Colon (tissue), 2 donors: ENCODE data around the gene CEP57L1.
"Not testable (repeated sequence)": the region's sequence is repeated elsewhere in the genome, so short reads cannot be mapped to it uniquely, and the experiment has no call there.

Experiments used
- FAIRE-seq: peaks from 2 replicates; lab custom pipeline; 2012; peaks lifted over from hg19 to GRCh38; lab: Jason Lieb, UNC
- donor health status: control.
- donor health status: control.

CEP57L1 gene

GRCh38 chr6:109105681-109106080 is 10.4 kb downstream of the CEP57L1 start:
- FAIRE-seq: no peak

- FAIRE-seq: not testable (repeated sequence)
Observed at GRCh38 chr6:109109663-109110062, 14.4 kb downstream of the CEP57L1 start.

- FAIRE-seq: not testable (repeated sequence)
Observed at GRCh38 chr6:109112663-109113062, 17.4 kb downstream of the CEP57L1 start.

DNA sequence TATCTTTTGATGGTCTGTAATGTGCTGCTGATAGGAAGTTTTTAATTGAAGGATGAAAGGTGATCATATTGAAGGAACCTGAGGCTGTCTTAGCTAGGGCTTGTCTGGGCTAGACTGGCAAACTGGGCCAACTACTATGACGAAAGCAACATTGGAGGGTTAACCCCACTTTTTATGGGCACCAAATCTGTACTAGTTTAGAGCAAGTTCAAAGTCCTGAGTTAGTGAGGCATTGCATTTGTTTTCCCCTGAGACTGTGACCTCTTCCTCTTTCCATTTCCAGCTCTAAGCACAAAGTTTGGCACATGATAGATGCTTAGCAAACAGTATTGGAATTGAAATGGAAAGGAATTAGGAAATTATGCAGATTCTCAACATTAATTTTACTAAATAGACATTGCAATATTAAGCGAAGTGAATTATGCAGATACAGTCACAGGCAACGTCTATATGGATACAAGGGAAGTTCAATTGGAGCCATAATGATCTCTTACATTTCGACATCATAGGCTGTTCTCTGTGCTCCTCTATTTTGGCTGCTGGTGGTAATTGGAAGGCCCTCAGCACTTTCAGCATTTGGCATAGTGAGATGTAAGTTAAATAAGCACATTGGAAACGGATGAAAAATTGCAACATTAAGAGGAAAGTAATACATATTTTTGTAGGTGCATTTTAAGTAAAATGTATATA is 22.2 kb downstream of the CEP57L1 start:
- FAIRE-seq: peak; percentile 87

DNA sequence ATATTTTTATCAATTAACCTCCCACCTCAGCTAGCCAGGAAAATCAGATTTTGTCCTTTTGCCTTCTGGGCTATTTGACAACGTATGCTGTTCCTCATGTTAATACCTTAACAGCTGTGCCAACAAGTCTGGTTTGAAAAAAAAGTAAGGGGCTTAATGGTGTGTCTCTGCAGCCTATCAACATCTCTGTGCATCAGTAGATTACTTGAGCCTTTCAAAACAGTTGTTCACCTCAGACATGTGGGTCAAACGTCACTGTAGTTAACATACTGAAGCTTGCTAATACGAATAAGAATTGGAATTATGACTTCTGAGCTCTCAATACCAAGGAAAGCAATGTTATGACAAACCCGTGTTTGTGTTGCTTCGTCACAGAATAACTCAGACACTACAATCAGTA is 23.0 kb downstream of the CEP57L1 start:
- FAIRE-seq: no peak

DNA sequence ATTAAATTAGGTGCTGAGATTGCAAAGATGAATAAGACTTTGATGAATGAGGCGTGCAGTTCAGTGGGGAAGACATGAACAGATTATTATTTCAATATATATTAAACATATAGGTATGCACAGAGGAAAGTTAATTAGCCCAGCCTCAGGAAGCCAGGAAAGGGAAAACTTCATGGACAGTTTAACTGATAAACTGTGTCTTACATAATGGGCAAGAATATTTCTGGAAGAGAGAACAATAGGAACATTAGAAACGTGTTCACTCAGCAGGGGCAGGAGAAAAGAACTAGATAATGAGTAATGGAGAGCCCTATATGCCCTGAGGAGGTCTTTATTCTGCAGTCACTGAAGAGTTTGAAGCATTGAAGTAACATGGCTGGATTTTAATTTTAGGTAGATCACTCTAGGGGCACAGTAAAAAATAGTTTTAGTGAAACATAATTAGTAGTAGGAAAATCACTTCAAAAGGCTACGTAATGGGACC is 23.6 kb downstream of the CEP57L1 start:
- no peak for FAIRE-seq

DNA sequence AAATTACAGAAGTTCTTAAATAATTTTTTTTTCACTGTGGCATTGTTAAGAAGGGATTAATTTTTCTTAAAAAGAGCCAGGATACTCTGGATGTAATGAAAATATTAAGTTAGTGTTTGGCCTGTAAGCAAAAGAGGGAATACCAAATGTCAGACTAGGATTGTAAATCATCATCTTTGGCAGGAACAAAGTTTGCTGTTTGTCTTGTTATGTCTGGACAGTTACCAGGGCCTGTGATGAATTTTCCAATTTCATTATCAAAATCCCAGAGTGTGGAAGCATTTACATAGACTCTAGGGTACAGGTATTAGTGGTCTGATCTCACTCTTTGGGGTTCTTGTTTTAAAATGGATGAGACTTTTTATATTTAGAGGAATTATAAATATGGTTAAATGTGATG is 26.1 kb downstream of the CEP57L1 start:
- FAIRE-seq: no peak

DNA sequence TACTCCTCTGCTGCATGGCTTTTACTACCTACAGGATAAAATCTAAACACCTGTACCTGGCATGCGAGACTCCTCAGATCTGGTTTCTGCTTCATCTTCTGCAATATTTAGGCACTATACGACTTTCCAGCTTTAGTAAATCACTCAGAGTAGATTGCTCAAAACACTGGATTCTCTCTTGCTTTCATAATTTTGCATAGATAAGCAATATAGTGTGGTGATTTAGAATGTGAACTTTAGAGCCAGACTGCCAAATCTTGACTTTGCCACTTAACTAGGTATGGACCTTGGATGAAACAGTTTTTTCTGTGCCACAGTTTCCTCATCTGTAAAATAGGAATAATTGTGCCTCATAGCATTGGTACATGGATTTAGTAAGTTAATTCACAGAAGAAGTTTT is 28.9 kb downstream of the CEP57L1 start:
- no peak for FAIRE-seq

DNA sequence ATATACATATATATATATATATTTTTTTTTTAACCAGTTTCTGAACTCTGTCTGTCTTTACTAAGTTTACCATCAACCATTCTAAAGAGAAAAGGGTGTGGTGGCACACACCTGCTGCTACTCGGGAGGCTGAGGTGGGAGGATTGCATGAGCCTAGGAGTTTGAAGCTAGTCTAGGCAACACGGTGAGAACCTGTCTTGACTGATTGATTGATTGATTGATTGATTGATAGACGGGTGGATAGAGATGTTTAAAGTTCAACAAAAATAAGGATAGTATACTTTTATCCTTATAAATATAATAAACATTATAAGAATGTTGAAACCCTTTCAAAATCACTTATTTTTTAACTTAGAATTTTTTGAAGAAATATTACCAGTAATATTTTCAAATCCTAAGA is 30.2 kb downstream of the CEP57L1 start:
- peak; percentile 43 for FAIRE-seq

DNA sequence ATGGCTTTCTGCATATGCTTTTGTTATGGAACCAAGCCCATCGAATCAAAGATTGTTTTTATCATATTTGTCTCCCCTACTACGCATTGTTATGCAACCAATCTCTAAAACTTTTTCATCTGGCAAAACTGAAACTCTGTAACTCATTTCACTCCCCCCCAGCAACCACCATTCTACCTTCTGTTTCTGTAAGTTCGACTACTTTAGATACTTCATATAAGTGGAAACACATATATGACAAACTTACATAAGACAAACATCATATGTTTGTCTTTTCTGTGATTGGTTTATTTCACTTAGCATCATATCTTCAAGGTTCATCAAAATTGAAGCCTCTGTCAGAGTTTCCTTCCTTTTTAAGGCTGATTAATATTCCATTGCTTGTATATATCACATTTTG is 34.8 kb downstream of the CEP57L1 start:
- no peak for FAIRE-seq

DNA sequence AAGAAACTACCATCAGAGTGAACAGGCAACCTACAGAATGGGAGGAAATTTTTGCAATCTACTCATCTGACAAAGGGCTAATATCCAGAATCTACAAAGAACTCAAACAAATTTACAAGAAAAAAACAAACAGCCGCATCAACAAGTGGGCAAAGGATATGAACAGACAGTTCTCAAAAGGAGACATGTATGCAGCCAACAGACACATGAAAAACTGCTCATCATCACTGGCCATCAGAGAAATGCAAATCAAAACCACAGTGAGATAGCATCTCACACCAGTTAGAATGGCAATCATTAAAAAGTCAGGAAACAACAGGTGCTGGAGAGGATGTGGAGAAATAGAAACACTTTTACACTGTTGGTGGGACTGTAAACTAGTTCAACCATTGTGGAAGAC is 40.3 kb downstream of the CEP57L1 start:
- FAIRE-seq: not testable (repeated sequence)

DNA sequence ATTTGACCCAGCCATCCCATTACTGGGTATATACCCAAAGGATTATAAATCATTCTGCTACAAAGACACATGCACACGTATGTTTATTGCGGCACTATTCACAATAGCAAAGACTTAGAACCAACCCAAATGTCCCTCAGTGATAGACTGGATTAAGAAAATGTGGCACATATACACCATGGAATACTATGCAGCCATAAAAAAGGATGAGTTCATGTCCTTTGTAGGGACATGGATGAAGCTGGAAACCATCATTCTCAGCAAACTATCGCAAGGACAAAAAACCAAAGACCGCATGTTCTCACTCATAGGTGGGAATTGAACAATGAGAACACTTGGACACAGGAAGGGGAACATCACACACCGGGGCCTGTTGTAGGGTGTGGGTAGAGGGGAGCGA is 40.7 kb downstream of the CEP57L1 start:
- not testable (repeated sequence) for FAIRE-seq

- FAIRE-seq: not testable (repeated sequence)
Observed at GRCh38 chr6:109136530-109136929, 41.2 kb downstream of the CEP57L1 start.

DNA sequence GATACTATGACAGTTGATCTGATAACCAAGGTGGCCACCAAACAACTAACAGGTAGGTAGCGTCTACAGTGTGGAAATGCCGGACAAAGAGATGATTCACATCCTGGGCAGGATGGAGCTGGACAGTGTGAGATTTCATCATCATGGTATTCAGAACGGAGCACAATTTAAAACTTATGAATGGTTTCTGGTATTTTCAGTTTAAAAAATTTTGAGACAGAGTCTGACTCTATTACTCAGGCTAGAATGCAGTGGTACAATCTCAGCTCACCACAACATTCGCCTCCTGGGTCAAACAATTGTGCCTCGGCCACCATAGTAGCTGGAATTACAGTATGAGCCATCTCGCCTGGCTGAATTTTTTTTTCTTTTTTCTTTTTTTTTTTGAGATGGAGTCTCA is 43.8 kb downstream of the CEP57L1 start:
- FAIRE-seq: no peak

DNA sequence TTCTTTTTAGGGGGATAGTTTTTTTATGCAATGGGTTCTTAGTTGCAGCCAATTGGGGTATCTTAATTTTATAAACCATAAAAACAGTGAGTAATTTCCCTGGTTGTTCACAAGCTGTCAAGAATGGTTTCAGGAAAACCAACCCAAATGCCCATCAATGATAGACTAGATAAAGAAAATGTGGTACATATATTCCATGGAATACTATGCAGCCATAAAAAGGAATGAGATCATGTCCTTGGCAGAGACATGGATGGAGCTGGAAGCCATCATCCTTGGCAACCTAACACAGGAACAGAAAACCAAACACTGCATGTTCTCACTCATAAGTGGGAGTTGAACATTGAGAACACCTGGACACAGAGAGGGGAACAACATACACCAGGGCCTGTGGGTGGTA is 46.8 kb downstream of the CEP57L1 start:
- FAIRE-seq: not testable (repeated sequence)

GRCh38 chr6:109143191-109143590 is 47.9 kb downstream of the CEP57L1 start:
- no peak for FAIRE-seq

DNA sequence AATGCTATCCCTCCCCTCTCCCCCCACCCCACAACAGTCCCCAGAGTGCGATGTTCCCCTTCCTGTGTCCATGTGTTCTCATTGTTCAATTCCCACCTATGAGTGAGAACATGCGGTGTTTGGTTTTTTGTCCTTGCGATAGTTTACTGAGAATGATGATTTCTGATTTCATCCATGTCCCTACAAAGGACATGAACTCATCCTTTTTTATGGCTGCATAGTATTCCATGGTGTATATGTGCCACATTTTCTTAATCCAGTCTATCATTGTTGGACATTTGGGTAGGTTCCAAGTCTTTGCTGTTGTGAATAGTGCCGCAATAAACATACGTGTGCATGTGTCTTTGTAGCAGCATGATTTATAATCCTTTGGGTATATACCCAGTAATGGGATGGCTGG is 52.9 kb downstream of the CEP57L1 start:
- FAIRE-seq: not testable (repeated sequence)

DNA sequence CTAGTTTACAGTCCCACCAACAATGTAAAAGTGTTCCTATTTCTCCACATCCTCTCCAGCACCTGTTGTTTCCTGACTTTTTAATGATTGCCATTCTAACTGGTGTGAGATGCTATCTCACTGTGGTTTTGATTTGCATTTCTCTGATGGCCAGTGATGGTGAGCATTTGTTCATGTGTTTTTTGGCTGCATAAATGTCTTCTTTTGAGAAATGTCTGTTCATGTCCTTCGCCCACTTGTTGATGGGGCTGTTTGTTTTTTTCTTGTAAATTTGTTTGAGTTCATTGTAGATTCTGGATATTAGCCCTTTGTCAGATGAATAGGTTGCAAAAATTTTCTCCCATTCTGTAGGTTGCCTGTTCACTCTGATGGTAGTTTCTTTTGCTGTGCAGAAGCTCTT is 53.4 kb downstream of the CEP57L1 start:
- not testable (repeated sequence) for FAIRE-seq

DNA sequence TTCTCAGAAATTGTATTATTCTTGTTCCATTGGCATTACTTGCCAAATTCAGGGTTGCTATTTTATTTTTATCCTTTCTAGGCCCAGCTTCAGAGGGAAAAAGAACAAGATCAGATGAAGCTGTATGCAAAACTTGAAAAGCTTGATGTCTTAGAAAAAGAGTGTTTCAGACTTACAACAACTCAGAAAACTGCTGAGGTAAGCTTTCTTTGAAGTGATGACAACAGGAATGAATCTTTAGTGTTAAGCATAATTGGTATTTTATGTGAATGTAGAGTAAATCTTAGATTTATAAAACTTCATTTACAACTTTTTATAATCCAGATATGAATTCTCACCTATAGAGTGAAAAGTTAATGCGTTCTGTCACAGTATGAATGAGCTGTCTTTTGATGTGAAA is 58.4 kb downstream of the CEP57L1 start:
- FAIRE-seq: no peak

DNA sequence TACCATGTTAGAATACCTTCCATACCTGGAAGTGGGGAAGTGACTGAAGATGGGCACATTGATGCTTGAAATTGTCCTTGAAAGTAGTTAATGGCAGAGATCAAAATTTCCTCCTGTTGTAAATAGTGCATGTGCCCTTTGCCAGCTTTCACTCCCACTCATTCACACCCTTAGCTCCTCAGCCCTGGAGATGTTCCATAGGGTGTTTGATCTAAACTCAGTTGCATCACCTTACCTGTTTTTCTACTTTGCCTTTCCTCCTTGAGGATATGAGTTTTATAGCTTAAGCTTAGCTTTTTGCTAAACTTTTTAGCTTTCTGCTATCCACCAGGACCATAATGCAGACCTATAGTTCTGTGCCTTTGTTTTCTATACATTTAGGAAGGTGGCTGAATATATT is 69.0 kb downstream of the CEP57L1 start:
- FAIRE-seq: no peak

DNA sequence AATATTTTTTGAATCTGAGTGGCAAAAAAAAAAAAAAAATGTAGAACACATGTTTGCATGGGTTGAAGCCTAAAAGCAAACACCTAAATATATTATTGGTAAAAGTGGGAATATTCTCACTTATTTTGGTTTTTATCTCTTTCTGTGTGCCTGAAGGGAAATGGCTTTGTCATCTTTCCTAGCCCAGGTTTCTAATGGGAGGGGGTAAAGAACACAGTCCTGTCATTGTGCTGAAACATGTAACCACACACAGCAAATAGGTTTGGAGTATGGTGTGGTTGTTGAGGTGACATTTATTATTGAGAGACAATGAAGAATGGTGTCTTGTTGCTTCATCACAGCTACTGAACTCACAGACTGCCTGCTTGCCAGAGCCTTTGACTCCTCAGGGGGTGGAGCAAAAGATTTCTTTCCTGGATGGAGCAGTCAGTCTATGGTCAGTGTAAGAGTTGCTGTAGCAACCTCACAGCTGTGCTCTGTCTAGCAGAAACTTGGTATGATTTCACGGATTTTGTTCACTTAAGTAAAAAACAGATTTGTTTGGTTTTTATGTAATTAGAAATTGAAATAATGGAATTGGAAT is 70.2 kb downstream of the CEP57L1 start:
- FAIRE-seq: no peak

- FAIRE-seq: no peak
Observed at GRCh38 chr6:109166673-109167072, 71.4 kb downstream of the CEP57L1 start.

- FAIRE-seq: no peak
Observed at GRCh38 chr6:109167562-109167961, 72.3 kb downstream of the CEP57L1 start.

- FAIRE-seq: no peak
Observed at GRCh38 chr6:109170333-109170732, 75.0 kb downstream of the CEP57L1 start.
